GM19395 (cell line): ENCODE measurements around the gene AGFG2.

Experiments used
- ATAC-seq: cut with Tn5 transposase; IDR thresholded peaks from one replicate; pipeline ENCODE4 v1.9.1; 2021; ENCODE audit warnings: mild to moderate bottlenecking, moderate library complexity; ENCODE audit not compliant: unreplicated experiment

Gene AGFG2

DNA sequence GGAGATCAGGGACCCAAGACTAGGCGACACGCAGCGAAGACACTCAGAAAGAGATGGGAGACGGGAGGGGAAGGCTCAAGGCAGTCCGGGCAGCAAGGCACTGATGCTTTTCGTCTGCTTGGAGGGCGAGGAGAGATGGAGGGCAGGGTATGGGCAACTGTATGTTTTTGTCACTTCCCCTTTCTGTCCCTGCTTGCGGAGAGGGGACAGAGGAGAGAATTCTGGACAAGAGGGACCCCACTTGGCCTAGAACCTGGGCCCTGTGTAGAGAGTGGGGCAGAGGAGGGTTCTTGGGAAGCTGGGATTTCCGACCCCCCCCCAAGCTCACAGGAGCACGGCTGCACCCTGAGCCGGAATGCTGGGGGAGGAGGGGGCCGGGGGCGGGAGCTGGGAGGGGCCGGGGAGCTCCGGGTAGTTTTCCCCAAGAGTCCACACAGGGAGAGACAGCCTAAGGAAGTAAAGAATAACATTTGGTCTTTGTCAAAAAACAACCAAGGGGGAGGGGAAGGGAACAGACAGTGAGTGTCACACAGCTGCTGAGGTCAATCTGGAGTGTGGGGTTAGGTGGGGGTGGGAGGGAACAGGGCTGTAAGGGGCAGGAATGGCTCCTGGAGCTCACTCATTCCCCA lies 45.2 kb downstream of the AGFG2 start:
- ATAC-seq: no peak

DNA sequence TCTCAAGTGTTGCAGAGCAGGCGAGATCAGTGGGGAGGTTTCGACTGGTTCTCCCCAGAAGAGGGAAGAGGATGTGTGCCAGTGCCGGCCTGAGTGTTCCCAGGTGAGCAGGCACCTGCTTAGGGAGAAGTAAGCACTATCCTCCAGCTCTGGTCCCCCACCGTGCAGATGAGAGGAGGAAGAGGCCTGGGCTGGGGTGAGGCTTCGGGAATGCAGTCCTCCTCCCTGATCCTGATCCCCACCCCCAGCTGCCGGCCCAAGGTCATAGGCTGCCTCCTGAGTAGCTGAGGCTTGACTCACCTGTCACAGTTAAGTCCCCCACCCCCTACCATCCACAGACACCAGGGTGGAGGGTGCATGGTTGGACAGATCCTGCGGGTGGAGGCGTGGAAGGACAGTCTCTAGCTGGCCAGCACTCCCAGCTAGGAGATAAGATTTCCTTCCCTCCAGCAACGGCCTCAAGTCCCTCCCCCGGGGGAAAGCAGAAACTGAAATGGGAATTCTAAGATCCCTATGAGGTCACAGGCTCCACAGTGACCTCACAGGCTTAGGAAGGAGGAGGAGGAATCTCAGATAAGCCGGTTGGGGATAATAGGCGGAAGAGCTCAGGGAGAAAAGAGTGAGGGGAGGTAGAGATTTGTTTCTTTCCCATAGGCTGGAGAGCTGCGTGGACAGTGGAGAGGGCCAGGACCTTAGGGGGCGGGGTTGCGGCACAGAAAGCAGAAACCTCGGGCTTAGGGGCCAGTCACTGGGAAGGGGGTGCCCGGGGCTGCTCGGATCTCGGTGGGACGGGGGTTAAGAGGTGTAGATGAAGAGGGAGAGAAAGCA lies 45.9 kb downstream of the AGFG2 start:
- no peak for ATAC-seq

DNA sequence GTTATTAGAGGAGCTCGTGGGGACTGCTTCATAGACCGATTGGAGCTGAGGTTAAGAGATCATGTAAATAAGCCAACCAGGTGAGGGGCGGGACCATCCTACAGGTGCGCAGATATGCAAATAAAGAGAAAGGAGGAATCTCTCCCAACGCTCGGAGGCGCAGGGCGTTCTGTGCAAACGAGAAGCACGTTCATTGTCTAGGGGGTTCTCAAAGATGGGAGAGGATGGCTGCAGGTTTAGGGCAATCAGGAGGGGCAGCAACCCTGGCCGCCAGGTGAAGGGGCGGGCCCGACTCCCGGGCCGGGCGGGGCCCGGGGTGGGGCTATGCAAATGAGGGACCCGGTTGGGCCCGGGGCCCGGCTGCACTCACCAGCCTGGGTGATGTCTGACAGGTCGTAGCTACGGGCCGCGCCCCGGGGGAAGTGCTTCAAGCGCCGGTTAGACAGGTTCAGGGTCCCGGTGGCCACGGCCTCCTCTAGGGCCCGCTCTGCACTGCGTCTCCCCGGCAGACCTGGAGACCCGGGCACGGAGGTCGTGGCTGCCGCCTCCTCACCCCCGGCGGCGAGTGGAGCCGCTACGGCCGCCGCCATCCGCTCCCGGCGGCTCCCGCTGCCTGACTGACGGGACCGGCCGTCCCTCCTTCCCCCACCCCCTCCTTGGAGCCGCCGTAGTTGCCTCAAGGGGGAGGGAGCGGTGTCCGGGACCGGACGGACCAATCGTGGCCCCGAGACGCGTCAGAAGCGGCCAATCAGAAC lies 46.7 kb downstream of the AGFG2 start, which contains the start of gene LRCH4:
Gene LRCH4 (minus strand): TSS at position 619 of the 755 bp plus-strand sequence. CDS start 29 bp downstream, at position 590.
- peak; percentile 30 for ATAC-seq

DNA sequence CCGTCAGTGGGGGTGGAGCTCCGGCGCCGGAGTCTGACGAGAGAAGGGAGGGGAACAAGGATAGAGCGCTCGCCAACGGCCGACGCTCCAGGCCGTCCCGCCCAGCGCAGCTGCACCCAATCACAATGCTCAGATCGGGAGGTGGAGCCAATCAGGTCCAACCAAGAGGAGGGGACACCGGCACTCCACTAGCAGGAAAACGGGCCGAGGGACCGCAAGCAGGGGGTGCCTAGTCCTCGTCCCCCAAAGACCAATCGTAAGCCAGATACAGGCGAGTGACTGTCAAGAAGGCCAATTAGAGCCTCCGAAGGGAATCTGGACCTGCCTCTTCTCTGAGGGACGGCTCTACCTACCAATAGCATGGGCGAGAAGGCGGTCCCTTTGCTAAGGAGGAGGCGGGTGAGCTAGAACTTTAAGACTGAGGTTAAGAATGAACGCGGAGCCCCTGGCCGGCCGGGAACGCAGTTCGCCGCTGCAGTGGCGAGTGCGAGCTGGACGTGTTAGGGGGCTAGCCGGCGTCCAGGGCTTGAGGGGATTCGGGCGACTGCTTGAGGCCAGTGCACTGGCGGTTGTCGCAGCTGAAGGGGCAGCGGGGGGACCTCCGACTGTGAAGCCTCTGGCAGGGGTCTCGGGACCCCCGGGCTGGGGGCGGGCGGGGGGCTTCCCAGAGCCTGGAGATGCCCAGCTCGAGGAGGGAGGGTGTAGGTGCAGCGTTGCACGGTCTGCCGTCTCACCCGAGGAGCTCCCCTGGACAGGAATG lies 47.4 kb downstream of the AGFG2 start, which contains the start of gene FBXO24:
Gene FBXO24 (plus strand): TSS at position 63 of the 760 bp plus-strand sequence. CDS start 298 bp downstream, at position 361.
- peak; percentile 90 for ATAC-seq

DNA sequence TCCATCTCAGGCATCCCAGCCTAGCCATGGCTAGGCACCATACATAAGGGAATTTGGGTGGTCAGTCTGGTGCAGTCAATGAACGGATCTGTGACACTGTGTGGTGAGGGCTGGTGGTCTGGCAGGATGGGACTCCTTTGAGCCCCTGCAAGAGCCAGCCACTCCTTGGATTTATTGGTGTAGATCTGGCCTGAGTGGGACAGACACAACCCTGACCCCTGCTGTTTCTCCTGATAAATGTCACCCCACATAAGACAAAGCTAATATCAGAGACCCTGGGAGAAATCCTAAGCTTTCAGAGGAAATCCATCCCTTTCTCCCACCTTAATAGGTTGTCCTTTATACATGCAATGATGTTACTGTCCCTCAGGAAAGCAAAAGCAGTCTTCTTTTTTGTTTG lies 49.4 kb downstream of the AGFG2 start:
- ATAC-seq: no peak

DNA sequence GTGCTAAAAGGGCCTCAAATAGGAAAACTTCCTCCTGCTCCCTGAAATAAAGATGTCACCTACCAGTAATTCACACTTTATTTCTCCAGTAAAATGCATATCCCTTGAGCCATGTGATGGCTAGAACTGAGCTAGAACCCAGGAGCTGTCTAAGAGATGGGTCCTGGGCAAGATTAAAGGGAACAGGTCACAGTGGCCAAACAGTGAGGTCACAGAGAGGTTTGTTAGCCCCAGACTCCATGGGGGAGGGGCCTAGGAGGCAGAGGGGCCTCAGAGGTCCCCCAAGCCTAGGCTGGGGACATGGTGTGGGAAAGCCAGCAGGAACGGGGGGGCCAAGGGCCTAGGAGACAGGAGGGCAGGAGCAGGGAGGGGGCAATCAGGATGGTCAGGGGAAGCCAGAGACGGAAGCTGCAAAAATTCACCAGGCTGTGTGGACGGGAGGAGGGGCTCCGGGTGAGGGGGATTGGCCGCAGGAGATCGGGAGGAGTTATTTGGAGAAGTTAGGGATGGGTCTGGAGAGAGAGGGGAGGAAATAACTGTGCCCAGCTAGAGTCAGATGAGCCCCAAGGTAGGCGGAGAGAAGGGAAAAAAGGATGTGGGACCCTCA lies 50.4 kb downstream of the AGFG2 start:
- ATAC-seq: no peak

DNA sequence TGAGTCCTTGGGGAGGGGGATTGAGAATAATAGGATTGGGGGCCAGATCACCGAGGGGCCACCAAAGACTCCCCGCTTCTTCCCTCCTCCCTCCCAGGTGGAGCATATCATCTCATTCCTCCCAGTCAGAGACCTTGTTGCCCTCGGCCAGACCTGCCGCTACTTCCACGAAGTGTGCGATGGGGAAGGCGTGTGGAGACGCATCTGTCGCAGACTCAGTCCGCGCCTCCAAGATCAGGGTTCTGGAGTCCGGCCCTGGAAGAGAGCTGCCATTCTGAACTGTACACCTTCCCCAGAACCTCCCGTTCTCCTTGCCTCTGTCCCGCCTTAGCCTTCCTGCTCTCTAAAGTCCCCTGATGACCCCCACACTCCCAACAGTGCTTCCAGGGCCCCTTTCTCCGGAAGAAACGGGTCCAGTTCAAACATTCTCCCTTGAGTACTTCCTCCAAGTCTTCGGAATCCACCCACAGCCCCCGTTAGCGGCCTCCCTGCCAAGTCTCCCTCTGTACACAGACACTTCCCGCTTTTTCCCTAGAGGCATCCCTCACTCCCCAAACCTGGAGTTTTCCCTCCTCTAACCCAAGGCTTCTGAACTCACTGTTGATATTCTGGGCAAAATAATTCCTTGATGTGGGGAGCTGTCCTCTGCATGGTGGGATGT lies 51.2 kb downstream of the AGFG2 start:
- ATAC-seq: no peak

DNA sequence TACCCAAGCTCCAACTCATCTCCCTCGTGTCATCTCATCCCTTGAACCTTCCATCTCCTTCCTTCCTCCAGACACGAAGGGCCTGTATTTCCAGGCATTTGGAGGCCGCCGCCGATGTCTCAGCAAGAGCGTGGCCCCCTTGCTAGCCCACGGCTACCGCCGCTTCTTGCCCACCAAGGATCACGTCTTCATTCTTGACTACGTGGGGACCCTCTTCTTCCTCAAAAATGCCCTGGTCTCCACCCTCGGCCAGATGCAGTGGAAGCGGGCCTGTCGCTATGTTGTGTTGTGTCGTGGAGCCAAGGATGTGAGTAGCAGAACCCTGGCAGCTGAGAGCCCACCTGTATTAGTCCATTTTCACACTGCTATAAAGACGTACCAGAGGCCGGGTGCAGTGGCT lies 52.6 kb downstream of the AGFG2 start:
- ATAC-seq: no peak

DNA sequence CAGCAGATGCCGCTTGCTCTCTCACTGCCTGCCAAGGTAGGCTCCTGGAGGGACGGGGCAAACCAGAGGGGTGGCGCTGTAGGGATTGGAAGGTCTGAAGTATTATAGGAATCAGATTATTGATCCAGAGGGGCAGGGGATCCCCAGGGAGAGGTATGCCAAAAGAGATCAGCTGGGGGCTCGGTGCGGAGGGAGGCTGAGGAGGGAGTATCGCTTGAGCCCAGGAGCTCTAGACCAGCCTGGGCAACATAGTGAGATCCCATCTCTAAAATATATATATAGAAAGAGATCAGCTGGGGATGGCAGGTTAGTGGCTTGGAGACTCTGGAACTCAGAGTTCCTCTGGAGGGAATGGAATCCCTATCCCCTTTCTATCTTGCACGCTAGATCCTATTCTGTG lies 56.2 kb downstream of the AGFG2 start:
- ATAC-seq: no peak

DNA sequence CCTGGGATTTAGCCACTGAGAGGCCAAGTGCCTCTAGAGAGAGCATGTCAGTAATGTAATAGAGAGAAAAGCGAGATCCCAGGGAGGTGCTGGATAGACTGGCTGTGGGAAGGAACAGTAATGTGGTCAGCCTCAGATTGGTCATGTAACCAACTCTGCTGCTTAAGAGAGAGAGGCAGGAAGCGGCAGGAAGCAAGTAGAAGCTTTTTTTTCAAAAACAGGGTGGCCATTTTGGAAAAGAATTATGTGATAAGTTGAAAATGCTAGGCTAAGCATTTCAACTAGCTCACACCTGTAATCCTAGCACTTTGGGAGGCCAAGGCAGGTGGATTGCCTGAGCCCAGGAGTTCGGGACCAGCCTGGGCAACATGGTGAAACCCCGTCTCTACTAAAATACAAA lies 59.4 kb downstream of the AGFG2 start:
- no peak for ATAC-seq

DNA sequence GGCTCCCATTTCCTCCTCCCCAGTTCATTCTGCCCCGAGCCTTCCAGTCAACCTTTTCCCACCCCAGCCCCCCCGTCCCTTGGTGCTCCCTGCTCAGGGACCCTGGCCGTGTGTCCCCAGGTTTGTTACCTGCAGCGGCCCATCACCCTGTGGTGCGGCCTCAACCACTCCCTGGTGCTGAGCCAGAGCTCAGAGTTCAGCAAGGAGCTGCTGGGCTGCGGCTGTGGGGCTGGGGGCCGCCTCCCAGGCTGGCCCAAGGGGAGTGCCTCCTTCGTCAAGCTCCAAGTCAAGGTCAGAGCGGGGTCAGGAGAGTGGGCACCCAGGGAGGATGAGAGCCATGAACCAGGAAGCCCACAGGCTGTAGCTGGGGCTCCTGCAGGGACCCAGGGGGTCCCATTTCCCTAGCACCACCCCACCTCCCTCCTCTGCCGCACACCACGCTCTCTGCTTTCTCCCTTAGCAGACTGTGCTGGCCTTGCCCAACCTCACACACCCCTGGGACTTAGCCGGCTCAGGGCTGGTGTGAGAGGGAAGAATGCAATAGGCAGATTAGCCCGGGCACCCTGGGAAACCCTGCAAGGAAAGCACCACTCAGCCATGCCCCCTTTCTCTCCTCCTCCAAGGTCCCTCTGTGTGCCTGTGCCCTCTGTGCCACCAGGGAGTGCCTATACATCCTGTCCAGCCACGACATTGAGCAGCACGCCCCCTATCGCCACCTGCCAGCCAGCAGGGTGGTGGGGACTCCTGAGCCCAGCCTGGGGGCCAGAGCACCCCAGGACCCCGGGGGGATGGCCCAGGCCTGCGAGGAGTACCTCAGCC lies 61.1 kb downstream of the AGFG2 start:
- ATAC-seq: no peak

DNA sequence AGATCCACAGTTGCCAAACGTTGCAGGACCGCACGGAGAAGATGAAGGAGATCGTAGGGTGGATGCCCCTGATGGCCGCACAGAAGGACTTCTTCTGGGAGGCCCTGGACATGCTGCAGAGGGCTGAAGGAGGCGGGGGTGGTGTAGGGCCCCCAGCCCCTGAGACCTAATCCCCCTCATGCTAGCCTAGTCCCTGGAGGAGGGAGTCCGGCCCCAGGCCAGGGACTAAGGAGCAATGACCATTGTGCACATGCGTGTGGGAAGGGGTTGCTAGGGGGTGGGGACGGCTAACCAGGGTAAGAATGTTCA lies 61.7 kb downstream of the AGFG2 start:
- ATAC-seq: no peak

DNA sequence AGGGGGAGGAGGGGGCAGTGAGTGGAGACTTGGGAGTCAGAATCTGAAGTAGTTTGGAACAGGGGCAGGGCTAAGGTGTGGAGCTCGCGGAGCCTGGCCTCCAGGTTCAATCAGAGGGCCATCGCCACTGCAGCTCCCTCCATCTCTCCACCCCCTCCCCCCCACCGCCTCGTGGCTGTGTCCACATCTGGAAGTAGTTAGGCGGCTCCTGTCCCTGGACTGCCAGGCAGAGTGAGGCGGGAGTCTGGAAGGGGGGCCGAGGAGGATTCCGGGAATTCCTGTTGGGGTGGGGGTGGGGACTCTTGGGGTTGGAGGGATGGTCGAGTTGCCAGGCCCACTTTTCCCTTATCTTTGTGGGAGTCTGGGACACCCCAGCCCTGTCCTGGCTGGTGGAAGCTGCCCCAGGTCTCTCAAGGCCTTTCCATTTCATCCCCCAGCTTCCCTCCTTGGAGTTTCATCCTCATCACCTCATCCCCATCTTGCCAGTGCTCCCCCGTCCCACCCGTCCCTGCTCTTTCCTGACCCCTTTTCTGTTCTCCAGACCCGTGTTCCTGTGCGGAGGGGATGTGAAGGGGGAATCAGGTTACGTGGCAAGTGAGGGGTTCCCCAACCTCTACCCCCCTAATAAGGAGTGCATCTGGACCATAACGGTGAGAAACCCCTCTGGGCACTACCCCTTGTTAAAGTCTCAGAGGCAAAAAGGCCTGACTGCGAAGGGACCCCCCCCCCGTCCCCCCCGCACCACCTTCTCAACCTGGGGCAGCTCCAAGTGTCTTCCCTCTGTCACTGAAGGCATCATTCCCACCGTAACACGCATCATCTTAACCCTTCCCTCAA lies 64.1 kb downstream of the AGFG2 start:
- no peak for ATAC-seq

DNA sequence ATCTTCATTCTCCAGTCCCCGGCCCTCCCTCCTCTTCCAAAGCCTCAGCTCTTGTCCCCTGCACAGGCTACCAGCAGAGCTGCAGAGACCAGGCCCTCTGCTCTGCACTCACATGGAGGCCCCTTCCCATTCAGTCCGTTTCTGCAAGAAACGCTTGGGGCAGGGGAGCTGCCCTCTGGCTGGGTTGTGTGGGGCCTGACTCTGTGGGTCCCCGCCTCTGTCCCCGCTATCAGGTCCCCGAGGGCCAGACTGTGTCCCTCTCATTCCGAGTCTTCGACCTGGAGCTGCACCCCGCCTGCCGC lies 64.7 kb downstream of the AGFG2 start:
- no peak for ATAC-seq

DNA sequence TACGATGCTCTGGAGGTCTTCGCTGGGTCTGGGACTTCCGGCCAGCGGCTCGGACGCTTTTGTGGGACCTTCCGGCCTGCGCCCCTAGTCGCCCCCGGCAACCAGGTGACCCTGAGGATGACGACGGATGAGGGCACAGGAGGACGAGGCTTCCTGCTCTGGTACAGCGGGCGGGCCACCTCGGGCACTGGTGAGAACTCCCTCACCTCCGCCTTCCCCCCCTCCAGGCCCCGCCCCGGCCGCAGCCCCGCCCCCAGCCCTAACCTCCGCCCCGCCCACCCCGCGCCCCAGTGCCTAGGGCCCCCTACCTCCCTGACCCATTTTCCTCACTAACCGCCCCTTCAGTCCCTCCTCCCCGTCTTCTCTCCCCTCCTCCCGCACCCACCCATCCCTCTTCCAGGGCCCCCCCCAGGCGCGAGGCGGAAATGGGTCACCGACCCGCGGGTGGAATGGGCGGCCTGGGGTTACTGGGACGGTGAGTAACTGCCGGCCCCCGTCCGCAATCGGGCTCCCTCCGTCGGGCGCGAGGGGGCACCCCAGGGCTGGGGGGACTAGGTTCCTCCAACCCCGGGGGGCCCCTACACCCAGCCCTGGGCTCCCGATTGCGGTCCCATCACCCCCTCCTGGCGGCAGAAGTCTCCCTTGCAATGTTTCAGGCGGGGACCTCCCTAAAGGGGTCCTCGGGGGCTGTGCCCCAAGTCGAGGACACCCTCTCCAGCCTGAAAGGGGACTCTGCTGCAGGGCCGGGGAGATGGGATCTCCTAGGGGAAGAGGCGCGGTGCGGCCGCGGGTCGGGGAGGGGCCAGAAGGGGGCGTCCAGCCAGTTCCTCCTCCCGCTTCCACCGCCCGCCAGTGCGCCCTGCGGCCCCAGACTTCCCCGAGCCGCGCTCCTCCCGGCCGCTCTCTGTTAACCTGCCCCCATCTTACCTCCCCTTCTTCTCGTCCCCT lies 65.3 kb downstream of the AGFG2 start:
- ATAC-seq: no peak

DNA sequence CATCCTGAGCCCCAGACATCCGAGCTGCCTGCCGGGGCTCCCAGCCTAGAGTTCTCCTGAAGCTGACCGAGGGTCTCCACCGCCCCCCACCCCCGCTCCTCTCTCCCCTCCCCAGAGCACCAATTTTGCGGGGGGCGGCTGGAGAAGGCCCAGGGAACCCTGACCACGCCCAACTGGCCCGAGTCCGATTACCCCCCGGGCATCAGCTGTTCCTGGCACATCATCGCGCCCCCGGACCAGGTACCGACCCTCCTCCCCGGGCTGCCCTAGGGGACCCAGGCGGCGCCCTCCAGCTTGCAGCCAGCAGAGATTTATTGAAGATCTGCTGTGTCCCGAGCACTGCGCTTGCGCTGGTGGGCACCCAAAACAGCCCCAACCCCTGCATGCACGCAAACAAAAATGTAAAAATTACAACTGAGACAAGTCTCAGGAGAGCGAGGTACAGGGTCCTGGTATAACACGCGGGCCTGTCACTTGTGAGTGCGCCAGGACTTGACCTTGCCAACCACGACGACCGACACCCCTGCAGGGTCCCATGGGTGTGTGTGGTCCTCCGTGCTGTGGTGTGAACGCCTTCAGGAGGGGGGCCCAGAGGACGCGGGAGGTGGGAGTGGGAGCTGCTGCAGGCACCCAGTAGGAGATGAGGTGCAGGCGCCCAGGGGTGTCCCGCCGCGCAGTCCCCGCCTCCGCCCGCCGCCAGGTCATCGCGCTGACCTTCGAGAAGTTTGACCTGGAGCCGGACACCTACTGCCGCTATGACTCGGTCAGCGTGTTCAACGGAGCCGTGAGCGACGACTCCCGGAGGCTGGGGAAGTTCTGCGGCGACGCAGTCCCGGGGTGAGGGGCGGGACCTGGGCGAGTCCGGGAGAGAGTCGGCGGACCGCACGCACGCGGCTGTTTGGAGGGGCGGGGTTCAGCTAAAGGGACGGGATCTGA lies 66.2 kb downstream of the AGFG2 start:
- ATAC-seq: no peak
